Neuronal stem cell (in vitro differentiated cells): ENCODE results near the gene RAP2B.
"Not testable (repeated sequence)": the region's sequence is repeated elsewhere in the genome, so short reads cannot be mapped to it uniquely, and the experiment has no call there.

Experiments used
- DNase-seq: peaks from one replicate; pipeline ENCODE4 v3.0.0-alpha.2; 2013; ENCODE audit warnings: low spot score
- H2AFZ ChIP-seq: one replicate; pipeline ENCODE4 v1.6.1; 2013; ENCODE audit warnings: mild to moderate bottlenecking, low read length, inconsistent platforms
- H2AK5ac ChIP-seq: 2 replicates; pipeline ENCODE4 v1.6.1; 2013; ENCODE audit warnings: low read depth, mild to moderate bottlenecking, inconsistent platforms, low read length, moderate library complexity, mixed read lengths
- H2BK120ac ChIP-seq: 2 replicates; pipeline ENCODE4 v1.6.1; 2013; ENCODE audit warnings: low read depth, mild to moderate bottlenecking, inconsistent platforms, low read length, moderate library complexity, mixed read lengths
- H2BK12ac ChIP-seq: one replicate; pipeline ENCODE4 v1.6.1; 2013; ENCODE audit warnings: low read length, inconsistent platforms
- H2BK15ac ChIP-seq: 2 replicates; pipeline ENCODE4 v1.6.1; 2013; ENCODE audit warnings: mild to moderate bottlenecking, low read length, inconsistent platforms, mixed read lengths
- H2BK5ac ChIP-seq: one replicate; pipeline ENCODE4 v1.6.1; 2013; ENCODE audit warnings: inconsistent platforms, mild to moderate bottlenecking, low read length, moderate library complexity
- H3K14ac ChIP-seq: one replicate; pipeline ENCODE4 v1.6.1; 2013; ENCODE audit warnings: low read length, inconsistent platforms
- H3K18ac ChIP-seq: 2 replicates; pipeline ENCODE4 v1.6.1; 2013; ENCODE audit warnings: low read length, inconsistent platforms
- H3K23ac ChIP-seq: 2 replicates; pipeline ENCODE4 v1.6.1; 2013; ENCODE audit warnings: low read depth, mild to moderate bottlenecking, mixed read lengths, low read length, inconsistent platforms; ENCODE audit not compliant: poor library complexity
- H3K27ac ChIP-seq: replicated peaks from 3 replicates; pipeline ENCODE4 v1.5.1; 2013; ENCODE audit warnings: low read length, inconsistent platforms
- H3K27me3 ChIP-seq, 3 experiments: 2 replicates each; pipeline ENCODE4 v1.6.1; 2013; ENCODE audit warnings: low read length in 3 of 3, mild to moderate bottlenecking in 2 of 3, inconsistent platforms in 1 of 3, low read depth in 1 of 3, mixed read lengths in 1 of 3, moderate library complexity in 1 of 3; ENCODE audit not compliant: control insufficient read depth in 3 of 3, insufficient read depth in 3 of 3
- H3K36me3 ChIP-seq, 2 donors: replicated peaks in 1 of 2; 2 replicates each; pipeline ENCODE4 v1.6.1; 2013; ENCODE audit warnings: low read length in 2 of 2; ENCODE audit not compliant: control insufficient read depth in 2 of 2, insufficient read depth in 2 of 2
- H3K4ac ChIP-seq: 2 replicates; pipeline ENCODE4 v1.6.1; 2013; ENCODE audit warnings: inconsistent platforms, mild to moderate bottlenecking, low read length, moderate library complexity
- H3K4me1 ChIP-seq, 2 donors: 1 replicate in 1 of 2; 2 replicates in 1 of 2; pipeline ENCODE4 v1.6.1; 2013; ENCODE audit warnings: low read length in 2 of 2, low read depth in 1 of 2; ENCODE audit not compliant: control insufficient read depth in 2 of 2, insufficient read depth in 1 of 2
- H3K4me2 ChIP-seq: one replicate; pipeline ENCODE4 v1.6.1; 2013; ENCODE audit warnings: mild to moderate bottlenecking, low read length, inconsistent platforms; ENCODE audit not compliant: insufficient read depth, poor library complexity, severe bottlenecking
- H3K4me3 ChIP-seq, 2 donors: 2 replicates each; pipeline ENCODE4 v1.5.1; 2013; ENCODE audit warnings: low read length in 2 of 2, mild to moderate bottlenecking in 2 of 2, inconsistent platforms in 1 of 2, moderate library complexity in 1 of 2
- H3K79me1 ChIP-seq: one replicate; pipeline ENCODE4 v1.6.1; 2013; ENCODE audit warnings: low read depth, mild to moderate bottlenecking, inconsistent platforms, low read length, moderate library complexity
- H3K9ac ChIP-seq: one replicate; pipeline ENCODE4 v1.6.1; 2013; ENCODE audit warnings: mild to moderate bottlenecking, low read depth, low read length, inconsistent platforms; ENCODE audit not compliant: poor library complexity
- H3K9me3 ChIP-seq, 2 donors: replicated peaks in 1 of 2; 2 replicates each; pipeline versions ENCODE3 to v1.6.1; 2013; ENCODE audit warnings: low read length in 2 of 2, mild to moderate bottlenecking in 2 of 2, inconsistent platforms in 1 of 2, low read depth in 1 of 2, mixed read lengths in 1 of 2, moderate library complexity in 1 of 2; ENCODE audit not compliant: control insufficient read depth in 2 of 2, insufficient read depth in 1 of 2
- H4K8ac ChIP-seq: one replicate; pipeline ENCODE4 v1.6.1; 2013; ENCODE audit warnings: low read depth, mild to moderate bottlenecking, inconsistent platforms, low read length, moderate library complexity
- H4K91ac ChIP-seq: one replicate; pipeline ENCODE4 v1.6.1; 2013; ENCODE audit warnings: low read length, low read depth, mild to moderate bottlenecking, inconsistent platforms; ENCODE audit not compliant: poor library complexity
- WGBS, 2 donors: extraction: QIAGEN DNeasy Blood & Tissue Kit; methylation state at CpG; one replicate each; pipeline ENCODE4 v1.1.7; 2013; ENCODE audit warnings: missing lambda C conversion rate in 2 of 2, mixed read lengths in 1 of 2; ENCODE audit not compliant: insufficient read length in 2 of 2, insufficient replicate concordance in 1 of 2; ENCODE audit errors: extremely low coverage in 2 of 2; 5-methylcytosine and 5-hydroxymethylcytosine counted together

RAP2B gene

GRCh38 chr3:153182501-153183293, 20.7 kb downstream of the RAP2B start:
- Histone ChIP-seq H3K36me3 (no peaks in the 10 kb centered on the region), H3K27ac (no peak overlapping the region), H3K14ac (no peak overlapping the region), H3K18ac (no peak overlapping the region), H2BK5ac (no peak overlapping the region), H3K9me3 (no peaks in the 10 kb centered on the region), H3K4me1 (no peaks in the 10 kb centered on the region), H2AFZ (no peak overlapping the region), H3K4ac (no peak overlapping the region), H3K27me3 (no peaks in the 10 kb centered on the region), H3K4me2 (no peak overlapping the region), H2AK5ac (no peak overlapping the region), H4K91ac (no peak overlapping the region), H2BK15ac (no peak overlapping the region), H3K9ac (no peak overlapping the region), H3K23ac (no peak overlapping the region), H3K79me1 (no peaks in the 10 kb centered on the region), H3K4me3 (no peak overlapping the region), H4K8ac (no peak overlapping the region), H2BK120ac (no peak overlapping the region), H2BK12ac (no peak overlapping the region)
- WGBS, 2 donors = no CpG with 5 or more reads among the region's 6 CpGs
- DNase-seq = no peak

GRCh38 chr3:153190923-153191322, 28.9 kb downstream of the RAP2B start:
- Histone ChIP-seq H3K27me3 (no peaks in the 10 kb centered on the region), H3K9me3 (no peaks in the 10 kb centered on the region), H3K4me3 (no peak overlapping the region), H2BK12ac (no peak overlapping the region), H4K8ac (no peak overlapping the region), H2AK5ac (no peak overlapping the region), H4K91ac (no peak overlapping the region), H3K18ac (no peak overlapping the region), H3K9ac (no peak overlapping the region), H2AFZ (no peak overlapping the region), H3K79me1 (no peaks in the 10 kb centered on the region), H2BK15ac (no peak overlapping the region), H2BK5ac (no peak overlapping the region), H3K4me1 (no peaks in the 10 kb centered on the region), H3K23ac (no peak overlapping the region), H3K36me3 (no peaks in the 10 kb centered on the region), H3K14ac (no peak overlapping the region), H3K4me2 (no peak overlapping the region), H3K4ac (no peak overlapping the region), H3K27ac (no peak overlapping the region), H2BK120ac (no peak overlapping the region)
- DNase-seq = no peak
- 100% methylated on average over 1 of the region's 2 CpGs; no CpG with 5 or more reads in 1 of the 2 donors for WGBS, 2 donors

- Histone ChIP-seq H3K18ac (no peak overlapping the region), H2BK120ac (no peak overlapping the region), H3K4ac (no peak overlapping the region), H4K91ac (no peak overlapping the region), H3K27me3 (no peaks in the 10 kb centered on the region), H3K4me1 (no peaks in the 10 kb centered on the region), H3K14ac (no peak overlapping the region), H2BK12ac (no peak overlapping the region), H3K27ac (no peak overlapping the region), H3K4me3 (no peak overlapping the region), H3K9ac (no peak overlapping the region), H2AK5ac (no peak overlapping the region), H2BK15ac (no peak overlapping the region), H2BK5ac (no peak overlapping the region), H3K9me3 (no peaks in the 10 kb centered on the region), H3K23ac (no peak overlapping the region), H4K8ac (no peak overlapping the region), H2AFZ (no peak overlapping the region), H3K4me2 (no peak overlapping the region), H3K36me3 (no peaks in the 10 kb centered on the region), H3K79me1 (no peaks in the 10 kb centered on the region)
- DNase-seq = no peak
Observed at GRCh38 chr3:153192327-153192726, 30.3 kb downstream of the RAP2B start.

DNA sequence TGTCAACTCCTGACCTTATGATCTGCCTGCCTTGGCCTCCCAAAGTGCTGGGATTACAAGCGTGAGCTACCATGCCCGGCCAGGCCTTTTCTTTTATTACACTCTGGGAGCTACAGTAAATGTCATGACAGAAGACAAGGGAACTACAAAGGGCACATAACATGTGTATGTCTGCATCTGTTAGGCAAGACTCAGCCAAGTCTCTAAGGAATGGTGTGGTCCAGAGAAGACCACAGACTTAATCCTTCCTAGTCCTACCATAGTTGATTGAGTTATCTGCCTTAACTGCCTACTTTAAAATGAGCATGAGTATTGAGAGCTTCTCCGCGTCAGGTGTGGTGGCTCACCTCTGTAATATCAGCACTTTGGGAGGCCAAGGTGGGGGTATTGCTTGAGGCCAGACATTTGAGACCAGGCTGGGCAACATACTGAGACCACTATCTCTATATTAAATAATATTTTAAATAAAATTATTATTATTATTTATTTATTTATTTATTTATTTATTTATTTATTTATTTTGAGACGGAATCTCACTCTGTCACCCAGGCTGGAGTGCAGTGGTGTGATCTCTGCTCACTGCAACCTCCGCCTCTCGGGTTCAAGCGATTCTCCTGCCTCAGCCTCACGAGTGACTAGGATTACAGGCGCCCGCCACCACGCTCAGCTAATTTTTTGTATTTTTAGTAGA, 31.9 kb downstream of the RAP2B start:
- not testable (repeated sequence) for H3K27me3 ChIP-seq, H3K36me3 ChIP-seq, H3K9me3 ChIP-seq, H3K4me2 ChIP-seq, H4K8ac ChIP-seq, H2BK15ac ChIP-seq, H3K79me1 ChIP-seq, H3K14ac ChIP-seq, H2BK12ac ChIP-seq, DNase-seq, H3K23ac ChIP-seq, H2AK5ac ChIP-seq, H3K4me1 ChIP-seq, H3K27ac ChIP-seq, H2AFZ ChIP-seq, H3K4me3 ChIP-seq, H3K9ac ChIP-seq, H3K4ac ChIP-seq, H3K18ac ChIP-seq, H2BK5ac ChIP-seq, H2BK120ac ChIP-seq, H4K91ac ChIP-seq
- no CpG with 5 or more reads among the region's 12 CpGs for WGBS, 2 donors
